Progenitor cell of endocrine pancreas (in vitro differentiated cells): ENCODE results near the gene E4F1. TPM values are rescaled to one million over a fixed set of nuclear protein-coding genes. Genes with fewer than 3 reads are reported as not detected.
"Not testable (repeated sequence)": the region's sequence is repeated elsewhere in the genome, so short reads cannot be mapped to it uniquely, and the experiment has no call there.

ENCODE experiments used
- DNase-seq: peaks from one replicate; pipeline ENCODE4 v3.0.0; 2021; ENCODE audit warnings: low spot score; ENCODE audit not compliant: unreplicated experiment
- H3K27ac Mint-ChIP-seq: 2 replicates; pipeline ENCODE4 v1.8.0; 2021; ENCODE audit warnings: mild to moderate bottlenecking, moderate library complexity, mixed read lengths
- H3K27me3 Mint-ChIP-seq: 2 replicates; pipeline ENCODE4 v1.8.0; 2021; ENCODE audit warnings: mixed read lengths
- H3K36me3 Mint-ChIP-seq: 2 replicates; pipeline ENCODE4 v1.8.0; 2022; ENCODE audit warnings: mixed read lengths; ENCODE audit not compliant: insufficient read depth
- H3K4me1 Mint-ChIP-seq: 2 replicates; pipeline ENCODE4 v1.8.0; 2021; ENCODE audit warnings: low read depth, mixed read lengths
- H3K4me3 Mint-ChIP-seq: 2 replicates; pipeline ENCODE4 v1.8.0; 2021; ENCODE audit warnings: low read depth, mild to moderate bottlenecking, moderate library complexity, mixed read lengths
- H3K9me3 Mint-ChIP-seq: 2 replicates; pipeline ENCODE4 v1.8.0; 2021; ENCODE audit warnings: low read depth, mixed read lengths
- total RNA-seq: library from RNA; stranded (reverse); gene quantifications from 2 replicates; pipeline ENCODE4 v1.2.1, GENCODE V29; 2021
- TF ChIP-seq, protein P1 (sequence below): fragments of 200-600 bp; sonication (generic); IDR thresholded peaks from one replicate; pipeline ENCODE4 v1.5.0; 2021; ENCODE audit warnings: antibody characterized with exemption, mild to moderate bottlenecking; ENCODE audit not compliant: unreplicated experiment

E4F1 gene
- total RNA-seq, 1 donor from 2014 or later, result 33.7 TPM

DNA sequence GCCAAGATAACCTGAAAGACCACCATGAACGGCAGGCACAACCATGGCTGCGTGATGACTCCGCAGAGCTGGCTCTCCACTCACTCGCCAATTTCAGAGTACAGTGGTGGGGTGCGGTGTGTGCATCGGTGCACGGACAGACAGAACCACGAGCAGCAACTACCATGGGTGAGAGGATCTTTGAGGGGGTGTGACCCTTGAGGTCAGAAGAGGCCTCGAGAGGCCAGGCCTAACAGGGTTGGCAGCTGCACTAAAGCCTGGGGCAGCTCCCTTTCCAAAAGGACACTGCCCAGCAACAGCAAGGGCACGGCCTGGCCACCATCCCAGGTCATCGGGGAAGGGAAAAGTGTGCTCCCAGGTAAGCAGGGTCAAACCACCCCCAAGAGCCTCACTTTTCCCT lies 29.9 kb downstream of the E4F1 start:
- H3K36me3 Mint-ChIP-seq, result peaks cover 23% of the 10 kb centered on the region
- DNase-seq, result no peak
- no peaks in the 10 kb centered on the region for H3K27me3 Mint-ChIP-seq
- H3K4me1 Mint-ChIP-seq, result peaks cover 7% of the 10 kb centered on the region
- TF ChIP-seq, protein P1, sequence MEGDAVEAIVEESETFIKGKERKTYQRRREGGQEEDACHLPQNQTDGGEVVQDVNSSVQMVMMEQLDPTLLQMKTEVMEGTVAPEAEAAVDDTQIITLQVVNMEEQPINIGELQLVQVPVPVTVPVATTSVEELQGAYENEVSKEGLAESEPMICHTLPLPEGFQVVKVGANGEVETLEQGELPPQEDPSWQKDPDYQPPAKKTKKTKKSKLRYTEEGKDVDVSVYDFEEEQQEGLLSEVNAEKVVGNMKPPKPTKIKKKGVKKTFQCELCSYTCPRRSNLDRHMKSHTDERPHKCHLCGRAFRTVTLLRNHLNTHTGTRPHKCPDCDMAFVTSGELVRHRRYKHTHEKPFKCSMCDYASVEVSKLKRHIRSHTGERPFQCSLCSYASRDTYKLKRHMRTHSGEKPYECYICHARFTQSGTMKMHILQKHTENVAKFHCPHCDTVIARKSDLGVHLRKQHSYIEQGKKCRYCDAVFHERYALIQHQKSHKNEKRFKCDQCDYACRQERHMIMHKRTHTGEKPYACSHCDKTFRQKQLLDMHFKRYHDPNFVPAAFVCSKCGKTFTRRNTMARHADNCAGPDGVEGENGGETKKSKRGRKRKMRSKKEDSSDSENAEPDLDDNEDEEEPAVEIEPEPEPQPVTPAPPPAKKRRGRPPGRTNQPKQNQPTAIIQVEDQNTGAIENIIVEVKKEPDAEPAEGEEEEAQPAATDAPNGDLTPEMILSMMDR, result no peak
- peak overlapping the region; percentile 69 for H3K27ac Mint-ChIP-seq
- no peaks in the 10 kb centered on the region for H3K9me3 Mint-ChIP-seq
- no peak overlapping the region for H3K4me3 Mint-ChIP-seq

DNA sequence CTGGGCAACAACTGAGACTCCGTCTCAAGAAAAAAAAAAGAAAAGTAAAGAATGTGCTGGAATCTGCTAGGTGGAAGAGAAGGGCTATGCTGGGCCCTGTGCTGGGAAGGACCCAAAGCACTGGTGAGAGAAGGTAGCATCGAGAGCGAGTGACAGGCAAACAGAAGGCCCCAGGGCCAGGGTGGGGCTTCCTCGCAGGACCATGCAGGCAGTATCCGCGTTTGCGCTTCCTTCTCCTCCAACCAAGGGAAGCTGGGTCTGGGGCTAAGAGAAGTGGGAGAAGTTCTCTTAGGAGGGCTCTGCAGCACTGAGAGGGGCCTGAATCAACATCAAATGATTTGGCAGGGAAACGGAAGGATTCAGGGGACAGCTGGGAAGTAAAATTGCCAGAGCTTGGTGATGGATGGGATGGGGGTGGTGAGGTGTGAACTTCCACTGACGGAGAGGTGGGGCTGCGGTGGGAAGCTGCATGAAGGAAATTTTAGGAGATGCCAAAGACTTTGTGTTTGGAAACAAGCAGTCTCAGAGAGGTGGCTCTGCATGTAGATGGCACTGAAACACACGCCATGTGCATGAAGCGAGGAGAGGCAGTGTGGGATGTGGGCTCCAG lies 33.2 kb downstream of the E4F1 start:
- Mint-ChIP-seq H3K9me3 (no peaks in the 10 kb centered on the region), H3K4me3 (no peak overlapping the region), H3K27ac (no peak overlapping the region), H3K27me3 (no peaks in the 10 kb centered on the region), H3K36me3 (peaks cover 27% of the 10 kb centered on the region), H3K4me1 (peaks cover 4% of the 10 kb centered on the region)
- no peak for DNase-seq
- TF ChIP-seq, protein P1, result no peak

DNA sequence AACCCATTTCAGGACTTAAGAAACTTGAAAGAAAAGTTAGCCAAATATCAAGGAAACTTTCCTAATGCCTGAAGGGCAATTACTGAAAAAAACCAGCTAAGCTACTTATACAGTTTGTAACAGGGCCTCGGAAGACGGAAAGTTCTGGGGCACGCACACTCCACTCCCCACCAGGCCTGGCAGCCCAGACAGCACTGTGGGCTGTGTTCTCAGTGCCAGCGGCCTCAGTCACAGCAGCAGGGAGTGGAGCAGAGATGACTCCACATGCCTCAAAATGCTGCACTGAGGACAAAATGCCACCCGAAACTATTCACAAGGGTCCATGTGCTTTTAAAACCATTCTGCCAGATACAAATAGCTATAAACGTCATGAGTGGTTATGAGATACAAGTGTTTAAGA lies 34.3 kb downstream of the E4F1 start:
- no peaks in the 10 kb centered on the region for H3K9me3 Mint-ChIP-seq

DNA sequence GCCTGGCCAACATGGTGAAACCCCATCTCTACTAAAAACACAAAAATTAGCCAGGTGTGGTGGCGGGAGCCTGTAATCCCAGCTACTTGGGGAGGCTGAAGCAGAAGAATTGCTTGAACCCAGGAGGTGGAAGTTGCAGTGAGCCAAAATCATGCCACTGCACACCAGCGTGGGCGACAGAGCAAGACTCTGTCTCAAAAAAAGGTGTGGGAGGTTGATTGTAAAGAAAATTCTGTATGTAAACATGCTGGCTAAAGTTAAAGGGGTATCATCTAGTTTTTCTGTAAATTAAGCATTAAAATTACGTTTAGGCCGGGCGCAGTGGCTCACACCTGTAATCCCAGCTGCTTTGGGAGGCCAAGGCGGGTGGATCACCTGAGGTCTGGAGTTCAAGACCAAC lies 35.1 kb downstream of the E4F1 start:
- H3K9me3 Mint-ChIP-seq, DNase-seq, H3K27me3 Mint-ChIP-seq, H3K27ac Mint-ChIP-seq, H3K4me1 Mint-ChIP-seq, H3K4me3 Mint-ChIP-seq: not testable (repeated sequence)
- peaks cover 31% of the 10 kb centered on the region for H3K36me3 Mint-ChIP-seq

More for the DNA sequence above, 34.3 kb downstream of the E4F1 start:
- Mint-ChIP-seq H3K4me3 (no peak overlapping the region), H3K4me1 (no peaks in the 10 kb centered on the region), H3K36me3 (peaks cover 35% of the 10 kb centered on the region), H3K27me3 (no peaks in the 10 kb centered on the region), H3K27ac (no peak overlapping the region)
- no peak for DNase-seq
- TF ChIP-seq, protein P1, result no peak

DNA sequence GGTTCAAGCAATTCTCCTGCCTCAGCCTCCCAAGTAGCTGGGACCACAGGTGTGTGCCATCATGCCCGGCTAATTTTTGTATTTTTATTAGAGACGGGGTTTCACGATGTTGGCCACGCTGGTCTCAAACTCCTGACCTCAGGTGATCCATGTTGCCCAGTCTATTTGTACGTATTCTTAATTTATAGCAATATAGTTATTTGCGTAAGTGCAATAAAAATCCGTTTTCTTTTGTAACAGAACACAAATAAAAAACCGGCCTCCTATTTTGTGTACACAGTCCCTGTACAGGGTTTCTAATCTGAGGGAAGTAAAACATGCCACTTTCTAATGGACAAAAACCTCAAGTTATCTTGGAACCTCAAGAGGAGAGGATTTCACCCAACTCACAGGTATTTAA lies 36.9 kb downstream of the E4F1 start:
- H3K4me1 Mint-ChIP-seq, result peaks cover 7% of the 10 kb centered on the region
- no peaks in the 10 kb centered on the region for H3K9me3 Mint-ChIP-seq
- no peaks in the 10 kb centered on the region for H3K27me3 Mint-ChIP-seq
- no peak overlapping the region for H3K4me3 Mint-ChIP-seq
- TF ChIP-seq, protein P1, result no peak
- H3K36me3 Mint-ChIP-seq, result peaks cover 31% of the 10 kb centered on the region
- no peak overlapping the region for H3K27ac Mint-ChIP-seq
- DNase-seq, result no peak

DNA sequence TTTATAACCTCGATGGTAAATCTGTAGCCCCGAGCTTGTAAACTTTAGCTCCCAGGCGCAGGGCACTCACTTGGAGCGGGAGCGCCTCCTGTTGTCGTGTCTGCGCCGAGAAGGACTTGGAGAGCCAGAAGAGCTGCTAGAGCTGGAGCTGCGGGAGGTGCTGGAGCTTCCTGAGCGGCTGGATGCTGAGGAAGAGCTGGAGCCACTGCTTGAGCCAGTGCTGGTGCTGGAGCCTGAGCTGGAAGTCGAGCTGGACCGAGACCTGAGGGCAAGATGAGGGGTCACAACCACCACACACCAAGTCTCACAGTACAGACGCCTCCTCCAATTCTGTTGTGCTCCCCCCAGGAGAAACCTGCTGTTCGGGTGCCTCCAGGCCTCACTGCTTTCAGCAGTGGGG lies 39.6 kb downstream of the E4F1 start:
- H3K27me3 Mint-ChIP-seq, DNase-seq, H3K27ac Mint-ChIP-seq, H3K4me3 Mint-ChIP-seq, H3K9me3 Mint-ChIP-seq: not testable (repeated sequence)
- Mint-ChIP-seq H3K4me1 (peaks cover 19% of the 10 kb centered on the region), H3K36me3 (peaks cover 19% of the 10 kb centered on the region)

DNA sequence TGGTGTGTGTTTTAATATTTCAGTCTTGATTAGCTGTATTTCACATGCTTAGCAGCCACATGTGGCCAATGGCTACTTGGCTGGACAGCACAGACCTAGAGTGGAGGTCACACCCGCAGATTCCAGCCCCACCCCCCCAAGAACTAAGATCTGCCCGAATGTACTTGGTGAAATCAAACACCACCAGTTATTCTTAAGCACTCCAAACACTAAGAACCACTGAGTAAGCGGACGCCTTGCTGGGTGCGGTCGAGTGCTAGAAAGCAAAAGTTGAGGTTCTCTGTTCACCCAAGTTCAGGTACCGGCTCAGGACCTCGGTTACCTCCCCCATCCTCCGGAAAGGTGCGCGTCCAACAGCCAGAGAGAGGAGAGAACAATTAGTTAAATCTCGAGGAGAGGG lies 43.5 kb downstream of the E4F1 start:
- H3K27me3 Mint-ChIP-seq, H3K9me3 Mint-ChIP-seq, DNase-seq: not testable (repeated sequence)
- Mint-ChIP-seq H3K36me3 (peaks cover 12% of the 10 kb centered on the region), H3K4me1 (peaks cover 23% of the 10 kb centered on the region), H3K27ac (peak overlapping the region; percentile 95), H3K4me3 (peak overlapping the region; percentile 92)

DNA sequence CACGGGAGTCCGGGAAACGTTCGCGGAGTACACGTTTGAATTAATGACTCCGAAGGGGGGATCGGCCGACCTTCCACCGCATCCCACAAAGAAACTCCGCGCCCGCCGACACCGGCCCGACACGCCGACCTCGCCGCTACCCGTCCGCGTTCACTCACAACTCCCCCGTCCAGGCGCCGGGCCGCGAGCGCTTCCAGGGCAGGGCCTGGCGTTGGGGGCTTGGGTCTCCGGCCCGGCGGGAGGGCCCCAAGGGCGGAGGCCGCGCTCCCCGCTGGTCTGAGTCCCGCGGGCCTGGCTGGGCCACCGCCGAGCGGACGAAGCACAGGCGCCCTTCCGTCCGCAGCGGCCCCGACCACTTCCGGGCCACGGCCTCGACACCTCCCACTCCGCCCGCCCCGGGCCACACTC lies 44.1 kb downstream of the E4F1 start:
- not testable (repeated sequence) for H3K9me3 Mint-ChIP-seq, H3K36me3 Mint-ChIP-seq, H3K27me3 Mint-ChIP-seq, DNase-seq
- peak overlapping the region; percentile 99 for H3K27ac Mint-ChIP-seq
- peaks cover 23% of the 10 kb centered on the region for H3K4me1 Mint-ChIP-seq
- H3K4me3 Mint-ChIP-seq, result peak overlapping the region; percentile 92
